WTC11 (cell line): ENCODE measurements around the gene FREY1. TPM values are rescaled to one million over a fixed set of nuclear protein-coding genes. Genes with fewer than 3 reads are reported as not detected.
A peak's percentile ranks its signal among the peaks of the same experiment; 100 is the strongest.

Experiments used
- CREB1 ChIP-seq: sonication (generic); formaldehyde crosslinking; IDR thresholded peaks from 2 replicates; pipeline ENCODE4 v1.8.0; 2023; ENCODE audit warnings: mild to moderate bottlenecking, missing genetic modification reagents
- CREM ChIP-seq: sonication (generic); formaldehyde crosslinking; IDR thresholded peaks from 2 replicates; pipeline ENCODE4 v1.8.1; 2022; ENCODE audit warnings: mild to moderate bottlenecking, missing genetic modification reagents, moderate library complexity
- E2F4 ChIP-seq: sonication (generic); formaldehyde crosslinking; IDR thresholded peaks from 2 replicates; pipeline ENCODE4 v1.8.1; 2022; ENCODE audit warnings: low read depth, mild to moderate bottlenecking, moderate library complexity, missing genetic modification reagents, borderline replicate concordance
- FOXJ3 ChIP-seq: sonication (generic); formaldehyde crosslinking; IDR thresholded peaks from 2 replicates; pipeline ENCODE4 v1.9.0; 2021; ENCODE audit warnings: missing genetic modification reagents, mild to moderate bottlenecking, borderline replicate concordance
- FOXK1 ChIP-seq: sonication (generic); formaldehyde crosslinking; IDR thresholded peaks from 2 replicates; pipeline ENCODE4 v1.8.0; 2022; ENCODE audit warnings: mild to moderate bottlenecking, moderate library complexity, missing genetic modification reagents
- JUN ChIP-seq: sonication (generic); formaldehyde crosslinking; IDR thresholded peaks from 2 replicates; pipeline ENCODE4 v1.8.0; 2023; ENCODE audit warnings: mild to moderate bottlenecking, missing genetic modification reagents
- MYBL2 ChIP-seq: sonication (generic); formaldehyde crosslinking; IDR thresholded peaks from 2 replicates; pipeline ENCODE4 v1.8.1; 2023; ENCODE audit warnings: mild to moderate bottlenecking, moderate library complexity, missing genetic modification reagents
- NFATC4 ChIP-seq: fragments of 250-450 bp; sonication (Bioruptor Pico); IDR thresholded peaks from 2 replicates; pipeline ENCODE4 v1.9.0; 2021; ENCODE audit warnings: mild to moderate bottlenecking
- NFE2L1 ChIP-seq: sonication (generic); formaldehyde crosslinking; IDR thresholded peaks from 2 replicates; pipeline ENCODE4 v1.8.1; 2023; ENCODE audit warnings: missing genetic modification reagents
- PRDM15 ChIP-seq: sonication (generic); formaldehyde crosslinking; IDR thresholded peaks from 2 replicates; pipeline ENCODE4 v1.8.0; 2022; ENCODE audit warnings: missing genetic modification reagents
- PRRX2 ChIP-seq: fragments of 250-450 bp; sonication (Bioruptor Pico); IDR thresholded peaks from 2 replicates; pipeline ENCODE4 v1.8.0; 2021; ENCODE audit warnings: mild to moderate bottlenecking
- SMAD3 ChIP-seq: sonication (generic); formaldehyde crosslinking; IDR thresholded peaks from 2 replicates; pipeline ENCODE4 v1.8.0; 2022; ENCODE audit warnings: missing genetic modification reagents, mild to moderate bottlenecking, borderline replicate concordance
- SP1 ChIP-seq: sonication (generic); formaldehyde crosslinking; conservative IDR thresholded peaks from 2 replicates; pipeline ENCODE4 v1.8.1; 2022; ENCODE audit warnings: missing genetic modification reagents
- TCF7 ChIP-seq: sonication (generic); formaldehyde crosslinking; IDR thresholded peaks from 2 replicates; pipeline ENCODE4 v1.8.0; 2022; ENCODE audit warnings: mild to moderate bottlenecking, low read depth, missing genetic modification reagents, moderate library complexity
- ZBTB21 ChIP-seq: sonication (generic); formaldehyde crosslinking; IDR thresholded peaks from 2 replicates; pipeline ENCODE4 v1.8.1; 2023; ENCODE audit warnings: mild to moderate bottlenecking, missing genetic modification reagents, borderline replicate concordance
- ZMAT4 ChIP-seq: fragments of 250-450 bp; sonication (Bioruptor Pico); IDR thresholded peaks from 2 replicates; pipeline ENCODE4 v1.9.0; 2021; ENCODE audit warnings: mild to moderate bottlenecking
- ZNF121 ChIP-seq: sonication (generic); formaldehyde crosslinking; IDR thresholded peaks from 2 replicates; pipeline ENCODE4 v1.8.0; 2023; ENCODE audit warnings: missing genetic modification reagents
- ZNF138 ChIP-seq: sonication (generic); formaldehyde crosslinking; conservative IDR thresholded peaks from 2 replicates; pipeline ENCODE4 v1.8.1; 2022; ENCODE audit warnings: mild to moderate bottlenecking, moderate library complexity, missing genetic modification reagents
- total RNA-seq: library from RNA; stranded (reverse); gene quantifications from 3 replicates; pipeline ENCODE4 v1.2.3, GENCODE V29; 2021
- TF ChIP-seq, protein P1 (sequence below): sonication (generic); formaldehyde crosslinking; IDR thresholded peaks from 2 replicates; pipeline ENCODE4 v1.8.1; 2022; ENCODE audit warnings: missing genetic modification reagents, borderline replicate concordance
- TF ChIP-seq, protein P2 (sequence below): sonication (generic); formaldehyde crosslinking; IDR thresholded peaks from 2 replicates; pipeline ENCODE4 v1.8.1; 2023; ENCODE audit warnings: mild to moderate bottlenecking, missing genetic modification reagents, moderate library complexity
- TF ChIP-seq, protein P3 (sequence below): sonication (generic); formaldehyde crosslinking; IDR thresholded peaks from 2 replicates; pipeline ENCODE4 v1.8.0; 2023; ENCODE audit warnings: missing genetic modification reagents, mild to moderate bottlenecking, borderline replicate concordance
- TF ChIP-seq, protein P4 (sequence below): sonication (generic); formaldehyde crosslinking; IDR thresholded peaks from 2 replicates; pipeline ENCODE4 v1.8.0; 2022; ENCODE audit warnings: mild to moderate bottlenecking, missing genetic modification reagents
- TF ChIP-seq, protein P5 (sequence below): fragments of 250-450 bp; sonication (Bioruptor Pico); IDR thresholded peaks from 2 replicates; pipeline ENCODE4 v1.9.0; 2021; ENCODE audit warnings: moderate library complexity, mild to moderate bottlenecking, inconsistent platforms, borderline replicate concordance

The FREY1 gene
- total RNA-seq, 1 experiment from 2014 or later: 2.1 TPM

DNA sequence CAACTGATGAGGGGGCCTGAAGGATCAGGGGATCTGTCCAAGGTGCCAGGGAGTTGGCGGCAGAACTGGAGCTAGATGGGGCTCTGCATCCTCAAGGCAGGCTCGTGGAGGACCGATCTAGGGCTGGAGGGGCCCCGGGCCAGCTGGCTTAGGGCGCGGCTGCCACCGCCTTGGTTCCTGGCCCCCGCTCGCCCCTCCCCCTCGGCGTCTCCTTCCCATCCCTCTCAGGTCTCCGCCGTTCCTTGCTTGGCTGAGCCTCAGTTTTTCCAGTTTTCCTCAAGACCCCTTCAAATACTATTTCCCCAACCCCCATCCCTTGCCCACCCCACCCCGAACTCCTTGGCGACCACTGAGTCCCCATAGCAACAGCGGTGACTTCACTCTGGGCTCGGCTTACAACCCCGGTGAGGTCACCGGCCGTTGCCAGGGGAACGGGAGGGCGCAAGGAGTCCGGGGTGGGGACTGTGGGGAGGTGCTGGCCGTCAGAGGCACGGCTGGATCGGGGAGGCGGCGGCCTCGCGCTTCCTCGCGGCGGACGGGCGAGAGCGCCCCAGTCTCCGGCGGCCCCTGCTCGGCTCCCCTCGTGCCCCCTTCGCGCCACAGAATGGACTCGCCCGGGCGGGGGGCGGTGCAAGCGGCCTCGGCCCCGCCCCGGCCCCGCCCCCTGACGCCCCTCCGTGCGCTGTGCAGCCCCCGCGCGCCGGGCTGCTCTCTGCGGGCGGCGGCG is 7.5 kb downstream of the FREY1 start (continued):
- TF ChIP-seq ZMAT4 (CRISPR knock-in tag) (no peak), JUN (CRISPR knock-in tag) (no peak), ZBTB21 (no peak), E2F4 (CRISPR knock-in tag) (no peak), MYBL2 (CRISPR knock-in tag) (0 out of 2 replicates have a peak, but pooled peaks have one; percentile 6), PRDM15 (CRISPR knock-in tag) (no peak), FOXJ3 (CRISPR knock-in tag) (no peak), CREM (CRISPR knock-in tag) (no peak; the same call in 1 of the 2 replicates), NFATC4 (CRISPR knock-in tag) (no peak), NFE2L1 (CRISPR knock-in tag) (peak; percentile 14; the same call in 1 of the 2 replicates), CREB1 (no peak; the same call in 1 of the 2 replicates), TCF7 (CRISPR knock-in tag) (no peak), SP1 (peak; percentile 79), PRRX2 (no peak), SMAD3 (no peak), FOXK1 (no peak; the same call in 1 of the 2 replicates), ZNF121 (CRISPR knock-in tag) (no peak), ZNF138 (CRISPR knock-in tag) (no peak)
- TF ChIP-seq, protein P1, sequence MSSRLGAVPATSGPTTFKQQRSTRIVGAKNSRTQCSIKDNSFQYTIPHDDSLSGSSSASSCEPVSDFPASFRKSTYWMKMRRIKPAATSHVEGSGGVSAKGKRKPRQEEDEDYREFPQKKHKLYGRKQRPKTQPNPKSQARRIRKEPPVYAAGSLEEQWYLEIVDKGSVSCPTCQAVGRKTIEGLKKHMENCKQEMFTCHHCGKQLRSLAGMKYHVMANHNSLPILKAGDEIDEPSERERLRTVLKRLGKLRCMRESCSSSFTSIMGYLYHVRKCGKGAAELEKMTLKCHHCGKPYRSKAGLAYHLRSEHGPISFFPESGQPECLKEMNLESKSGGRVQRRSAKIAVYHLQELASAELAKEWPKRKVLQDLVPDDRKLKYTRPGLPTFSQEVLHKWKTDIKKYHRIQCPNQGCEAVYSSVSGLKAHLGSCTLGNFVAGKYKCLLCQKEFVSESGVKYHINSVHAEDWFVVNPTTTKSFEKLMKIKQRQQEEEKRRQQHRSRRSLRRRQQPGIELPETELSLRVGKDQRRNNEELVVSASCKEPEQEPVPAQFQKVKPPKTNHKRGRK (CRISPR knock-in tag): no peak
- TF ChIP-seq, protein P2, sequence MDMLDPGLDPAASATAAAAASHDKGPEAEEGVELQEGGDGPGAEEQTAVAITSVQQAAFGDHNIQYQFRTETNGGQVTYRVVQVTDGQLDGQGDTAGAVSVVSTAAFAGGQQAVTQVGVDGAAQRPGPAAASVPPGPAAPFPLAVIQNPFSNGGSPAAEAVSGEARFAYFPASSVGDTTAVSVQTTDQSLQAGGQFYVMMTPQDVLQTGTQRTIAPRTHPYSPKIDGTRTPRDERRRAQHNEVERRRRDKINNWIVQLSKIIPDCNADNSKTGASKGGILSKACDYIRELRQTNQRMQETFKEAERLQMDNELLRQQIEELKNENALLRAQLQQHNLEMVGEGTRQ (CRISPR knock-in tag): no peak
- TF ChIP-seq, protein P3, sequence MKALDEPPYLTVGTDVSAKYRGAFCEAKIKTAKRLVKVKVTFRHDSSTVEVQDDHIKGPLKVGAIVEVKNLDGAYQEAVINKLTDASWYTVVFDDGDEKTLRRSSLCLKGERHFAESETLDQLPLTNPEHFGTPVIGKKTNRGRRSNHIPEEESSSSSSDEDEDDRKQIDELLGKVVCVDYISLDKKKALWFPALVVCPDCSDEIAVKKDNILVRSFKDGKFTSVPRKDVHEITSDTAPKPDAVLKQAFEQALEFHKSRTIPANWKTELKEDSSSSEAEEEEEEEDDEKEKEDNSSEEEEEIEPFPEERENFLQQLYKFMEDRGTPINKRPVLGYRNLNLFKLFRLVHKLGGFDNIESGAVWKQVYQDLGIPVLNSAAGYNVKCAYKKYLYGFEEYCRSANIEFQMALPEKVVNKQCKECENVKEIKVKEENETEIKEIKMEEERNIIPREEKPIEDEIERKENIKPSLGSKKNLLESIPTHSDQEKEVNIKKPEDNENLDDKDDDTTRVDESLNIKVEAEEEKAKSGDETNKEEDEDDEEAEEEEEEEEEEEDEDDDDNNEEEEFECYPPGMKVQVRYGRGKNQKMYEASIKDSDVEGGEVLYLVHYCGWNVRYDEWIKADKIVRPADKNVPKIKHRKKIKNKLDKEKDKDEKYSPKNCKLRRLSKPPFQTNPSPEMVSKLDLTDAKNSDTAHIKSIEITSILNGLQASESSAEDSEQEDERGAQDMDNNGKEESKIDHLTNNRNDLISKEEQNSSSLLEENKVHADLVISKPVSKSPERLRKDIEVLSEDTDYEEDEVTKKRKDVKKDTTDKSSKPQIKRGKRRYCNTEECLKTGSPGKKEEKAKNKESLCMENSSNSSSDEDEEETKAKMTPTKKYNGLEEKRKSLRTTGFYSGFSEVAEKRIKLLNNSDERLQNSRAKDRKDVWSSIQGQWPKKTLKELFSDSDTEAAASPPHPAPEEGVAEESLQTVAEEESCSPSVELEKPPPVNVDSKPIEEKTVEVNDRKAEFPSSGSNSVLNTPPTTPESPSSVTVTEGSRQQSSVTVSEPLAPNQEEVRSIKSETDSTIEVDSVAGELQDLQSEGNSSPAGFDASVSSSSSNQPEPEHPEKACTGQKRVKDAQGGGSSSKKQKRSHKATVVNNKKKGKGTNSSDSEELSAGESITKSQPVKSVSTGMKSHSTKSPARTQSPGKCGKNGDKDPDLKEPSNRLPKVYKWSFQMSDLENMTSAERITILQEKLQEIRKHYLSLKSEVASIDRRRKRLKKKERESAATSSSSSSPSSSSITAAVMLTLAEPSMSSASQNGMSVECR (CRISPR knock-in tag): peak; percentile 67
- TF ChIP-seq, protein P4, sequence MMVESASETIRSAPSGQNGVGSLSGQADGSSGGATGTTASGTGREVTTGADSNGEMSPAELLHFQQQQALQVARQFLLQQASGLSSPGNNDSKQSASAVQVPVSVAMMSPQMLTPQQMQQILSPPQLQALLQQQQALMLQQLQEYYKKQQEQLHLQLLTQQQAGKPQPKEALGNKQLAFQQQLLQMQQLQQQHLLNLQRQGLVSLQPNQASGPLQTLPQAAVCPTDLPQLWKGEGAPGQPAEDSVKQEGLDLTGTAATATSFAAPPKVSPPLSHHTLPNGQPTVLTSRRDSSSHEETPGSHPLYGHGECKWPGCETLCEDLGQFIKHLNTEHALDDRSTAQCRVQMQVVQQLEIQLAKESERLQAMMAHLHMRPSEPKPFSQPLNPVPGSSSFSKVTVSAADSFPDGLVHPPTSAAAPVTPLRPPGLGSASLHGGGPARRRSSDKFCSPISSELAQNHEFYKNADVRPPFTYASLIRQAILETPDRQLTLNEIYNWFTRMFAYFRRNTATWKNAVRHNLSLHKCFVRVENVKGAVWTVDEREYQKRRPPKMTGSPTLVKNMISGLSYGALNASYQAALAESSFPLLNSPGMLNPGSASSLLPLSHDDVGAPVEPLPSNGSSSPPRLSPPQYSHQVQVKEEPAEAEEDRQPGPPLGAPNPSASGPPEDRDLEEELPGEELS: no peak
- TF ChIP-seq, protein P5, sequence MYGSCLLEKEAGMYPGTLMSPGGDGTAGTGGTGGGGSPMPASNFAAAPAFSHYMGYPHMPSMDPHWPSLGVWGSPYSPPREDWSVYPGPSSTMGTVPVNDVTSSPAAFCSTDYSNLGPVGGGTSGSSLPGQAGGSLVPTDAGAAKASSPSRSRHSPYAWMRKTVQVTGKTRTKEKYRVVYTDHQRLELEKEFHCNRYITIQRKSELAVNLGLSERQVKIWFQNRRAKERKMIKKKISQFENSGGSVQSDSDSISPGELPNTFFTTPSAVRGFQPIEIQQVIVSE (CRISPR knock-in tag): no peak
